Left ventricle myocardium inferior (tissue), 1 donor: ENCODE results near the gene KCNK5. TPM values are rescaled to one million over a fixed set of nuclear protein-coding genes. Genes with fewer than 3 reads are reported as not detected.
A peak's percentile ranks its signal among the peaks of the same experiment; 100 is the strongest.

ENCODE experiments used
- DNase-seq: peaks from one replicate; pipeline ENCODE4 v3.0.0-alpha.2; 2020
- H3K27ac ChIP-seq: fragments of 200-600 bp; replicated peaks from 2 replicates; pipeline ENCODE4 v1.8.0; 2021
- H3K27me3 ChIP-seq: fragments of 200-600 bp; 2 replicates; pipeline ENCODE4 v1.8.0; 2021; ENCODE audit warnings: low read depth
- H3K36me3 ChIP-seq: fragments of 200-600 bp; 2 replicates; pipeline ENCODE4 v1.8.0; 2021
- H3K4me1 ChIP-seq: fragments of 200-600 bp; 2 replicates; pipeline ENCODE4 v1.8.0; 2021
- H3K4me3 ChIP-seq: fragments of 200-600 bp; 2 replicates; pipeline ENCODE4 v1.8.0; 2021; ENCODE audit warnings: mild to moderate bottlenecking, moderate library complexity
- H3K9me3 ChIP-seq: fragments of 200-600 bp; replicated peaks from 2 replicates; pipeline ENCODE4 v1.8.0; 2021
- intact Hi-C: fragments of 100-400 bp; cut with micrococcal nuclease; formaldehyde crosslinking; loops from one replicate; pipeline ENCODE4 v1.11.0; 2022
- total RNA-seq: library from RNA; stranded (reverse); fragmentation: NEBNext Ultra II Directional; extraction: Animal tissue kit (Norgen Biotek cat#: 25700); gene quantifications from one replicate; pipeline ENCODE4 v1.2.1, GENCODE V29; 2021
- TF ChIP-seq, protein P1 (sequence below): fragments of 200-600 bp; IDR thresholded peaks from 2 replicates; pipeline ENCODE4 v1.8.0; 2021; ENCODE audit warnings: antibody characterized with exemption, mild to moderate bottlenecking, borderline replicate concordance
- donor health status: DM: no; HTN: yes; CAD: no; lungs with severe emphysema.

Gene KCNK5
- total RNA-seq, 1 donor from 2014 or later, result 0.47 TPM

DNA sequence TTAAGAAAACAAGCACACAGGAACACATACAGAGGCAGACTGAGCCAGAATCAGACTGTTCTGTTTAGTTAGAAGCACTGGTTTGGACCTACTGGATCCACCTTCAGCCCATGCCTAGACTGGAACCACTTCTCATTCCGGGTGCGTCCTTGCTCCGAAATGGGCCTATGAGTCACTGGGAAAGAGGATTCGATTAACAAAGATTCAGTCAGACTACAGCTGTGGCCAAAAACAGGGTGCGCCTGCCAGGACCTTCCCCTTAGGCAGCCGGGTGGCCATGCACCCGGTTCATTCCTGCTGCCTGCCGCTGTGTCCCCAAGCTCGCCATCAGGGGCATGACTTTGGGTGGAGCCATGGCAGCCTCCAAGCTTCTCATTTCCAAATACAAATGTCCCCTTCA, 14.5 kb upstream of the KCNK5 start:
- Histone ChIP-seq H3K27ac (no peak overlapping the region), H3K4me1 (no peaks in the 10 kb centered on the region), H3K9me3 (no peaks in the 10 kb centered on the region), H3K27me3 (peaks cover 4% of the 10 kb centered on the region), H3K36me3 (no peaks in the 10 kb centered on the region), H3K4me3 (no peak overlapping the region)
- intact Hi-C loops, result no loop called here
- DNase-seq, result no peak
- TF ChIP-seq, protein P1, sequence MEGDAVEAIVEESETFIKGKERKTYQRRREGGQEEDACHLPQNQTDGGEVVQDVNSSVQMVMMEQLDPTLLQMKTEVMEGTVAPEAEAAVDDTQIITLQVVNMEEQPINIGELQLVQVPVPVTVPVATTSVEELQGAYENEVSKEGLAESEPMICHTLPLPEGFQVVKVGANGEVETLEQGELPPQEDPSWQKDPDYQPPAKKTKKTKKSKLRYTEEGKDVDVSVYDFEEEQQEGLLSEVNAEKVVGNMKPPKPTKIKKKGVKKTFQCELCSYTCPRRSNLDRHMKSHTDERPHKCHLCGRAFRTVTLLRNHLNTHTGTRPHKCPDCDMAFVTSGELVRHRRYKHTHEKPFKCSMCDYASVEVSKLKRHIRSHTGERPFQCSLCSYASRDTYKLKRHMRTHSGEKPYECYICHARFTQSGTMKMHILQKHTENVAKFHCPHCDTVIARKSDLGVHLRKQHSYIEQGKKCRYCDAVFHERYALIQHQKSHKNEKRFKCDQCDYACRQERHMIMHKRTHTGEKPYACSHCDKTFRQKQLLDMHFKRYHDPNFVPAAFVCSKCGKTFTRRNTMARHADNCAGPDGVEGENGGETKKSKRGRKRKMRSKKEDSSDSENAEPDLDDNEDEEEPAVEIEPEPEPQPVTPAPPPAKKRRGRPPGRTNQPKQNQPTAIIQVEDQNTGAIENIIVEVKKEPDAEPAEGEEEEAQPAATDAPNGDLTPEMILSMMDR, result no peak

GRCh38 chr6:39240155-39240757, 11.0 kb upstream of the KCNK5 start:
- intact Hi-C loops, result no loop called here
- H3K27ac ChIP-seq, result peak overlapping the region; percentile 27
- H3K4me3 ChIP-seq, result no peak overlapping the region

DNA sequence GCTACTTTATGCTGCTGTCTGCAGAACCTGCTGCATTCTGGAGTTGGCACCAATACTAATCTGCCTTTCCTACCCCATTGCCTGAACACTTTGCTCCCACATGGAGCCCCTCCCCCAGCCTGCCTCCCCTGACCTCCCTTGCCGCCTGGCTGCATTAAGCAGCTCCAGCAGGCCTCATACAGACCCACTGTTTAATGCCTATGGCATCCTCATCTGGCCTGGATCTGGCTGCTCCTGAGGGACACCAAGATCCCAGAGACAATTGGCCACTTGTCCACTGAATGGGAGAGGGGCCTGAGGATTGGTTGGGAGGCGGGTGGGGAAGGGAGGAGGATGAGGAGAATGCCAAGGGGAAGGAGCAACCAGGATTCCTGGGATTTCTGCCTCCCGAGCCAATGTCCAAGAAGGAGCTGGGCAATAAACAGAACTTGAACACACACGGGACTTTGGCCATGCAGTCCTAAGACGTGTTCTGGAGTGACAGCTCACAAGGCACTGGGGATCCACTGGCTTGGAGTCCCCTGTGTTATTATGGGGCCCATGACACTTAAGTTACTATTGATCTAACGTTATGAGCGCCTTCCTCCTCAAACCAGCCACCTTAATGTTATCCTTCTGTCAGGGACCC, 10.4 kb upstream of the KCNK5 start:
- H3K9me3 ChIP-seq, result no peaks in the 10 kb centered on the region
- no peak for DNase-seq
- intact Hi-C loops, result no loop called here
- TF ChIP-seq, protein P1, result no peak
- H3K36me3 ChIP-seq, result no peaks in the 10 kb centered on the region
- H3K27ac ChIP-seq, result peak overlapping the region; percentile 27
- peaks cover 19% of the 10 kb centered on the region for H3K27me3 ChIP-seq
- H3K4me3 ChIP-seq, result no peak overlapping the region
- no peaks in the 10 kb centered on the region for H3K4me1 ChIP-seq

More at GRCh38 chr6:39240155-39240757, 11.0 kb upstream of the KCNK5 start:
- Histone ChIP-seq H3K9me3 (no peaks in the 10 kb centered on the region), H3K4me1 (no peaks in the 10 kb centered on the region), H3K36me3 (no peaks in the 10 kb centered on the region), H3K27me3 (peaks cover 21% of the 10 kb centered on the region)
- TF ChIP-seq, protein P1, result no peak
- DNase-seq, result no peak

- H3K4me3 ChIP-seq, result no peak overlapping the region
- H3K36me3 ChIP-seq, result no peaks in the 10 kb centered on the region
- no peaks in the 10 kb centered on the region for H3K4me1 ChIP-seq
- no peak for DNase-seq
- TF ChIP-seq, protein P1, result no peak
- peaks cover 19% of the 10 kb centered on the region for H3K27me3 ChIP-seq
- no peak overlapping the region for H3K27ac ChIP-seq
- H3K9me3 ChIP-seq, result no peaks in the 10 kb centered on the region
- intact Hi-C loops, result no loop called here
These were observed 7.5 kb upstream of the KCNK5 start for GRCh38 chr6:39236742-39237141.

GRCh38 chr6:39233333-39233732, 4.1 kb upstream of the KCNK5 start:
- no peak for DNase-seq
- intact Hi-C loops, result no loop called here
- Histone ChIP-seq H3K27me3 (peaks cover 40% of the 10 kb centered on the region), H3K27ac (no peak overlapping the region), H3K36me3 (no peaks in the 10 kb centered on the region), H3K4me3 (no peak overlapping the region), H3K9me3 (no peaks in the 10 kb centered on the region), H3K4me1 (peaks cover 15% of the 10 kb centered on the region)
- TF ChIP-seq, protein P1, result no peak
